MM.1S (cell line): ENCODE measurements around the gene PLK5.

ENCODE experiments used
- EZH2 ChIP-seq: fragments of 300-600 bp; sonication (generic); optimal IDR thresholded peaks from 2 replicates; pipeline ENCODE3; 2017; ENCODE audit warnings: low read depth, mild to moderate bottlenecking, antibody characterized with exemption, low read length, mixed read lengths
- TF ChIP-seq, protein P1 (sequence below): fragments of 300-600 bp; sonication (generic); IDR thresholded peaks from 2 replicates; pipeline ENCODE4 v1.5.1; 2016; ENCODE audit warnings: antibody characterized with exemption, low read length, mixed read lengths

DNA sequence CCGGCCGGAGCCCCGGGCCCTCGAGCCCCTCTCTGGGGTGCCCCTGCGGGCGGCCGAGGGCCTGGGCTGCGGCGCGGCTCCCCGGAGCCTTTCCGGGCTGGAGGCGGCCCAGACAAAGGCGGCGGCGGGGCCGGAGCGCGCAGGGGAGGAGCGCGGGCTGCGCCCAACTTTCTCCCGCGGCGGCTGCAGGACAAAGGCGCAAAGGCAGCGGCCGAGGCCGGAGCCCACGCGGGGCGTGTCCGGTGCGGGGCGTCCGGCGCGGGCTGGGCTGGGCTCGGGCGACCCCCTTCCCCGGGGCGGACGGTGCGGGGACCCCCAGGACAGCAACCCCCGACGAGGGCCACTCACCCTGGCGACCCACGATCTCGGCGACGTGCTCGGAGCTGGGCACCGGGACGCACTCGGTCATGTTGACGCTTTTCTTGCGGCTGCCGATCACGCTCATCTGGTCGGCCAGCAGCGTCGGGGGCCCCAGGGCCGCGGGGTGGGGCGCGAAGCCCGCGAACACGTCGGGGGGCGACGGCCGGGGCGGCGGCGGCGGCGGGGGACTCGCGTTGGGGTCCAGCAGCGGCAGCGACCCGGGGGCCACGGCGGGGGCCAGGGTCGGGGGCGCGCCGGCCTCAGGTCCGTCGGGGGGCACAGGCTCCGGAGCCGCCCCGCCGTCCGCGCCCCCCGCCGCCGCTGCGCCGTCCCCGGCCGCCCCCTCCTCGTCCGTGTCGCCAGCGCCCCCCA is 43.4 kb downstream of the PLK5 start:
- TF ChIP-seq, protein P1, sequence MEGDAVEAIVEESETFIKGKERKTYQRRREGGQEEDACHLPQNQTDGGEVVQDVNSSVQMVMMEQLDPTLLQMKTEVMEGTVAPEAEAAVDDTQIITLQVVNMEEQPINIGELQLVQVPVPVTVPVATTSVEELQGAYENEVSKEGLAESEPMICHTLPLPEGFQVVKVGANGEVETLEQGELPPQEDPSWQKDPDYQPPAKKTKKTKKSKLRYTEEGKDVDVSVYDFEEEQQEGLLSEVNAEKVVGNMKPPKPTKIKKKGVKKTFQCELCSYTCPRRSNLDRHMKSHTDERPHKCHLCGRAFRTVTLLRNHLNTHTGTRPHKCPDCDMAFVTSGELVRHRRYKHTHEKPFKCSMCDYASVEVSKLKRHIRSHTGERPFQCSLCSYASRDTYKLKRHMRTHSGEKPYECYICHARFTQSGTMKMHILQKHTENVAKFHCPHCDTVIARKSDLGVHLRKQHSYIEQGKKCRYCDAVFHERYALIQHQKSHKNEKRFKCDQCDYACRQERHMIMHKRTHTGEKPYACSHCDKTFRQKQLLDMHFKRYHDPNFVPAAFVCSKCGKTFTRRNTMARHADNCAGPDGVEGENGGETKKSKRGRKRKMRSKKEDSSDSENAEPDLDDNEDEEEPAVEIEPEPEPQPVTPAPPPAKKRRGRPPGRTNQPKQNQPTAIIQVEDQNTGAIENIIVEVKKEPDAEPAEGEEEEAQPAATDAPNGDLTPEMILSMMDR, result no peak
- no peak for TF ChIP-seq EZH2
